Adrenal gland (tissue), 5 donors: Measurements from ENCODE around the gene PLA2G4C.

Experiments used
- CTCF ChIP-seq, 6 experiments: fragments of 450-650 bp in 4 of 6; fragments of 200-600 bp in 2 of 6; sonication (generic) in 1 of 6; IDR thresholded peaks; 1 replicate in 5 of 6; 2 replicates in 1 of 6; pipeline versions ENCODE4 v1.5.1 to v1.8.0; 2016 to 2021; ENCODE audit warnings: antibody characterized with exemption in 6 of 6, mild to moderate bottlenecking in 2 of 6, moderate library complexity in 1 of 6
- POLR2A ChIP-seq, 2 donors: fragments of 450-650 bp; IDR thresholded peaks; one replicate each; pipeline ENCODE4 v1.6.1; 2017; ENCODE audit warnings: antibody characterized with exemption in 2 of 2, mild to moderate bottlenecking in 2 of 2, moderate library complexity in 1 of 2
- donor health status: DM: no; HTN: no; CAD: no.

GRCh38 chr19:48121066-48121465 is 10.4 kb upstream of the PLA2G4C start:
- TF ChIP-seq POLR2A (IDR thresholded peaks at IDR 0.05) (no peak), CTCF (IDR thresholded peaks at IDR 0.05) (no peak)
